SW480 (cell line): ENCODE results near the gene ASPDH.
A peak's percentile ranks its signal among the peaks of the same experiment; 100 is the strongest.
"Not testable (repeated sequence)": the region's sequence is repeated elsewhere in the genome, so short reads cannot be mapped to it uniquely, and the experiment has no call there.

Experiments used
- DNase-seq: peaks from one replicate; pipeline ENCODE4 v3.0.0-alpha.2; 2016; ENCODE audit warnings: low spot score

The ASPDH gene

GRCh38 chr19:50477751-50478515 lies 35.8 kb downstream of the ASPDH start:
- no peak for DNase-seq

DNA sequence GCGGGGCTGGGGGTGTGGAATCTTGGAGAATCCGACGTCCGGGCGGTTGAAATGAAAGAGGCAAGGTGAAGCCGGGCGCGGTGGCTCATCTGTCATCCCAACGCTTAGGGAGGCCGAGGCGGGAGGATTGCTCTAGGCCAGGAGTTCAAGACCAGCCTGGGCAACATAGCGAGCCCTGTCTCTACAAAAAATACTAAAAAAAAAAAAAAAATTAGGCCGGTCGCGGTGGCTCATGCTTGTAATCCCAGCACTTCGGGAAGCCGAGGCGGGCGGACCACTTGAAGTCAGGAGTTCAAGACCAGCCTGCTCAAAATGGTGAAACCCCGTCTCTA lies 36.8 kb downstream of the ASPDH start:
- no peak for DNase-seq

DNA sequence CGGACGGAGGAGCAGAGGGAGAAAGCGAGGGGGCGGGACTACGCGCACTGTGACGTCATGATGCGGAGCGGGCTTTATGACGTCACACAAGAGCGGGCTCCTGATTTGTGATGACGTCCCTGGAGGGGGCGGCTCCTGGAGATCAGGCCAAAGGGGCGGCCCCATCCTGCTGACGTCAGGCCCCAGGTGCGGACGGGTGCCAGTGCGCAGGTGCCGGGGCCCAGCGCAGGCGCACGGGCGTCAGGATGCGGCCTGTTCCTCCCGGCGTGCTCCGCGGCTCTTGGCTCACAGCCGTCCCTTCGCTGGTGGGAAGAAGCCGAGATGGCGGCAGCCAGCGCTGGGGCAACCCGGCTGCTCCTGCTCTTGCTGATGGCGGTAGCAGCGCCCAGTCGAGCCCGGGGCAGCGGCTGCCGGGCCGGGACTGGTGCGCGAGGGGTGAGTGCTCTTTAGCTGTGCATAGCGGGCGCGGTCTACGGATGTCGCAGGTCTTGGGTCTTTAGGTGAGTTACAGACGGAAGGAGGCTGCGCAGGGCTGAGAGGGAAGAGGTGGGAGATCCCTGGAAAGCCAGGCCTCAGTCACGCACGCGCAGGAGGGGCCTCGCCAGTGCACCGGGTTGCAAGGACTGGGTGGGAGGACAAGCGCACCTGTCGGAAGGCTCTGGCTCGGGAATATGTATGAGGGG lies 37.3 kb downstream of the ASPDH start, which contains the start of the genes EMC10 and GARIN5A:
Gene EMC10, plus strand, starts transcription at position 284 of the 683 bp plus-strand sequence. Its CDS starts 38 bp downstream, at position 322.
Gene GARIN5A, minus strand, starts transcription at position 625 of the 683 bp plus-strand sequence. Its CDS starts 460 bp downstream, at position 165.
- peak; percentile 98 for DNase-seq

- no peak for DNase-seq
Observed at GRCh38 chr19:50475736-50476223, 37.9 kb downstream of the ASPDH start.

DNA sequence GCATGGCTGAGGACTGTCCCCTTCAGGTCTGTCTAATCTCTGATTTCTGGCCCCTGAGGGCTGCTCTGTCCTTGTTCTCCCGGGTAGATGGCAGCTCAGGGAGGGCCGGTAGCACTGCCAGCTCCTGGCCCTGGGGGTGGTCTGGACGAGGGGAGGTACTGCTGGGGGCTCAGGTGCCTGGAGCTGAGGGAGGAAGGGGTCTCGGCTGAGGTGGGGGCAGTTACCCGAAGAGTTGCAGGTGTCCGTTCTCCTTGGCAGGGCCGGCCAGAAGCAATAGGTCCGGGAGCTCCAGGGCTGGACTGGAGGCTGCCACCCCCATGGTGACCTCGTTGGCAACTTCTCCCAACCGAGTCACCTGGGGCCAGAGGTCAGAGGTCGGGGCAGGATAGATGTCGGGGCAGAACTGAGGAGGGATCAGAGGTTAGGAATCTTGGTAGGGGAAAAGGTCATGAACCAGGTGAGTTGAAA lies 38.6 kb downstream of the ASPDH start:
- no peak for DNase-seq

DNA sequence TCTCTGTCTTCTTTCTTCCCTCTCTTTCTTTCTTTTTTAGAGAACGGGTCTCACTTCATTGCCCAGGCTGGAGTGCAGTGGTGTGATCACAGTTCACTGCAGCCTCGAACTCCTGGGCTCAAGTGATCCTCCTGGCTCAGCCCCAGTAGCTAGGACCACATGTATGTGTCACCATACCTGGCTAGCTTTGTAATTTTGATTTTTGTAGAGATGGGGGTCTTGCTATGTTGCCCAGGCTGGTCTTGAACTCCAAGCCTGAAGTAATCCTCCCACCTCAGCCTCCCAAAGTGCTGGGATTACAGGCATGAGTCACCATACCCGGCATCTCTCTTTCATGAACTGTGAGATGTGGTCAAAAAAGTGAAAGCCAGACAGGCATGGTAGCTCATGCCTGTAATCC lies 40.4 kb downstream of the ASPDH start:
- DNase-seq: not testable (repeated sequence)

GRCh38 chr19:50468818-50469217 lies 44.9 kb downstream of the ASPDH start:
- DNase-seq: no peak

- DNase-seq: no peak
Observed at GRCh38 chr19:50467566-50467965, 46.1 kb downstream of the ASPDH start.

- DNase-seq: no peak
Observed at GRCh38 chr19:50466706-50467039, 47.0 kb downstream of the ASPDH start.

GRCh38 chr19:50465986-50466705 lies 47.6 kb downstream of the ASPDH start:
- DNase-seq: peak; percentile 87

DNA sequence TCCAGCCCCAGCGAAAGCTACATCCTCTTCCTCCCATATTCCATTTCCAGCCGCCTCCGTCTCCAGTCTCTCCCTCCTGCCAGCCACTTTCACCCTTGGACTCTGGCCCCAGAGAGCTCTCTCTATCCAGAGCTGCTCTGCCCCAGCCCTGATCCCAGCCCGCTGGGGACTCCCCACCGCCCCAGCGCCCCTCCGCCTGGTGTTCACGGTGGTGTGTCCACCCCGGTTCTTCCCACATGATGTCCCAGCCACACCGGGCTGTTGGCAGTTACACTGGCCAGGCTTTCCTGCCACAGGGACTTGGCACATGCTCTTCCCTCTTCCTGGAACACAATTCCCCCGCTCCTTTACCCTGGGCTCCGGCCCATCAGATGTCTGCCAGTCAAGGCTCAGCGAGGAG lies 48.7 kb downstream of the ASPDH start:
- no peak for DNase-seq

DNA sequence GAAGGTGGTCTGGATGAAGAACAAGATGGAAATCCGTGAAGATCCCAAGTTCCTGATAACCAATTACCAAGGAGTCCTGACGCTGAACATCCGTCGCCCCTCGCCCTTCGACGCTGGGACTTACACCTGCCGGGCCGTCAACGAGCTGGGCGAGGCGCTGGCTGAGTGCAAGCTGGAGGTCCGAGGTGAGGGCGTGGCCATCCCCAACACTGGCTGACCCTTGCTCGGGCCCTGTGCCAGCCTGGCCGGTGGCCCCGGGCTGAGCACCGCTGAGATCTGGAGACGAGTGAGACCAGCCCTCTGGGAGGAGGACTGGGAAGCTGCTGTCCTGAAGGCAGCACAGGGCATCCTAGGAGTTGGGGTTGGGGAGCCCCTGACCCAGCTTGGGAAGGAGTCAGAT lies 49.4 kb downstream of the ASPDH start:
- no peak for DNase-seq

DNA sequence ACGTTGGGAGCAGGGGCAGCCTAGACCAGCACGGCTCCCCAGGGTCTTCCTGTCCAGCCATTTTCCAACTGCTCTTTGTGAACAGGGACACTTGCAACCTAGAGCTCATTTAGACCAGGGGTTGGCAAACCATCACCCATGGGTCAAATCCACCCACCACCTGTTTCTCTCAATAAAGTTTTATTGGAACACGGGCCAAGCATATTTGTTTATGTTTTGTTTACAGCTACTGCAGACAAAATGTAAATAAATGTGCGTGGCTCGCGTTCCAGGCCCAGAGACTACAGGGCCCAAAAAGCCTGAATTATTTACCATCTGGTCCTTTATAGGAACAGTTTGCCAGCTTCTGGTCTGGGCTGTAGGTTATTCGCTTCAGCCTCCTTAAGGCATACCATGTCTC lies 50.7 kb downstream of the ASPDH start:
- no peak for DNase-seq
